Activated CD4-positive, CD25-positive, alpha-beta regulatory T cell treated with anti-CD3 and anti-CD28 coated beads, Interleukin-2, amount 50 U/mL, for 24 hours (primary cell): ENCODE measurements around the gene ITPR1.
"Not testable (repeated sequence)": the region's sequence is repeated elsewhere in the genome, so short reads cannot be mapped to it uniquely, and the experiment has no call there.

Experiments used
- ATAC-seq, 2 donors: fragments of 150-1000 bp; cut with Tn5 transposase; one replicate each; pipeline ENCODE4 v1.10.0; 2021; ENCODE audit warnings: mild to moderate bottlenecking in 1 of 2, moderate library complexity in 1 of 2

ITPR1 gene

DNA sequence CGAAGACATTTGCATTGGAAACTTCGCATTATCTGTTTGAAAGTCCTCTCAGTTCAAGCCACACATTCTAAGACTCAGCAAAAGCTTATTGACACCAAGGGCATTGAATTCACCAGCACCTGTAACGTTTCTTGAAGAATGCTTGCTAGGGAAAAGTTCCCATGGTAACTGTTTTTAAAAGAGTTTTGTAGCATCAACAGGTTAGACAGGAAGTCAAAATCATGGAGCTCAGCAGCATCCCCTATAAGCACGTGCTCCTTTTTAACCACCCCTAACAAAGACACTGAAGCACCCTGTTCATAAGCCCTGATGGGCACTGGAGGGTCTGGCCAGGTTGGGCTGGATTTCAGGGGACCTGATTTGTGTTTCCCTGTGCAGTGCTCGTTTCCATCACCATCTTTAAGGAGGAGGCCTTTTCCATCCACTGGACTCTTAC, 256.4 kb downstream of the ITPR1 start:
- no peak for ATAC-seq

DNA sequence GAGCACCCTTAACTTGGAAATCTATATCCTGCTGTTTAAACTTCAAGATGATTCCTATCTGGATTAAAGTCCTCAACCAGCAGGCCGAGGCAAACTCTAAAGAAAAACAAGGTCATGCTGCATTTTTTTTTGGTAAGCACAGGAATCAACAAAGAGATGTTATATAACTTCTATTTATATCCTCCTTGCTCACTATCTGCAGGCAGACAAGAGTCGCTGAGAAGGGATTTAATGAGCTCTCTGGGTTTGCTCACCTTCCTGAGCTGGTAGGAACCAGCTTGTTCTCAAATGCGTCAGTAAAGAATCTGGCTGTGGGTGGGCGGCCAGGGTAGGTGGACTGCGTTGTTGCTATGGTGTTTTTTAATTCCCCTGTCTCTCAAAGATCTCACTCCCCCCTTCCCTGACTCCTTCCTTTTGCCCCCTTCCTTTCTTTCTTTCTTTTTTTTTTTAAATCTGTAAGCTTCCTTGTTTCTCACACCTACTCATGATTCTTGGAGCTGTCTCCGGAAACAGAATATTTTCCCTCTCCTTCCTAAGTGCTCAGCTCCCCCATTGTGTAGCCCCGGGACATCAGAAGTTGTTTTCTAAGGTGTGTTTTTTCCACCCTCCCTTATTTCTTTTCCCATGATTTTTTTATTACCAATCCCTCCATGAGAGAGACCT, 257.3 kb downstream of the ITPR1 start:
- no peak for ATAC-seq

DNA sequence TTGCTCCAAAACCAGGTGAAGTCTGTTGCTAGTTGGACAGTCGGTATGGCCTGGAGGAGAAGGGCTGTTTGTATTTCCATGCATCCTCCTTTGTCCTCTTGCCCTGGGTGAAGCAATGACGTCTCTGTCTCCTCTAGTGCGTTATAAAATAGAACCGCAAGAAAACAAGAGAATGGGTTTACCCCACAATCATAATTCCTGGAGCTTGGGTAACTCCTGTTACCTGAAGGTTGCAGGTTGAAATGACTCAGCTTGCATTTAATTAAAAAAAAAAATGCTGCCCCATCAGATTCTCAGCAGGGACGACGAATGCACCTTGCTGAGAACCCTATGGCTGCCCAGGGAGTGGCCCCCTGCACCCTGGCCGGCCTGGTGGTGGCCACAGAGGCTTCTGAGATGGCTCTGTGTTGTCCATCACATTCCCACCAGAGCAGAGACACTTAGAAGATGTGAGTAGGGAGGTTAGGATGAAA, 257.9 kb downstream of the ITPR1 start:
- ATAC-seq = peak in 1 of 2 donors; percentile 11

DNA sequence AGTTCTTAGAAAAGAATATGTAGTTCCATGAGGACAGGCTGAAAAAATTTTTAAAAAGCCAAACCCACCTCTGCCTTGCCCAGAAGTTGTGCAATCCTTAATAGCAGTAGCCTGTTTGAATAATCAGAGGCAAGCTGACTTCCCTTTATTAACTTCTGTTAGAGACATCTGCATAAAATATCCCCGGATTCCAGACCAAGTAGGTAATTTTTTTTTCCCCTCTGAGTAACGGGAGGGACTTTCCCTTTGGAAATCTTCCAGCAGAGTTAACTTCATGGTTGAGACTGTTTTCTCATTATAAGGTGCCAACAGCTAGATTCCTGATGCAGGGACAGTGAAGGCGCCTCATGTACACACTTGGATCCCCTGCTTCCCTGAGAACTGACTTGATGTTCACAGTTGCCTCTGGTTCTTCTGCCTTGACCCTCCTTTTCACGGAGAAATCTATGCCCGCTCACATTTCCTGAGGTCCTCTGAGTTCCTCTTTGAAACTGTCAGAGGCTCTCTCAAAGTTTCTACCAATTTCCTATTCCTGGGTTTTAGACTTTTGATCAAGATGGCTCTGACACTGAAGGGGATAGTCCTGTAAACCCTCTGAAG, 258.5 kb downstream of the ITPR1 start:
- no peak for ATAC-seq

DNA sequence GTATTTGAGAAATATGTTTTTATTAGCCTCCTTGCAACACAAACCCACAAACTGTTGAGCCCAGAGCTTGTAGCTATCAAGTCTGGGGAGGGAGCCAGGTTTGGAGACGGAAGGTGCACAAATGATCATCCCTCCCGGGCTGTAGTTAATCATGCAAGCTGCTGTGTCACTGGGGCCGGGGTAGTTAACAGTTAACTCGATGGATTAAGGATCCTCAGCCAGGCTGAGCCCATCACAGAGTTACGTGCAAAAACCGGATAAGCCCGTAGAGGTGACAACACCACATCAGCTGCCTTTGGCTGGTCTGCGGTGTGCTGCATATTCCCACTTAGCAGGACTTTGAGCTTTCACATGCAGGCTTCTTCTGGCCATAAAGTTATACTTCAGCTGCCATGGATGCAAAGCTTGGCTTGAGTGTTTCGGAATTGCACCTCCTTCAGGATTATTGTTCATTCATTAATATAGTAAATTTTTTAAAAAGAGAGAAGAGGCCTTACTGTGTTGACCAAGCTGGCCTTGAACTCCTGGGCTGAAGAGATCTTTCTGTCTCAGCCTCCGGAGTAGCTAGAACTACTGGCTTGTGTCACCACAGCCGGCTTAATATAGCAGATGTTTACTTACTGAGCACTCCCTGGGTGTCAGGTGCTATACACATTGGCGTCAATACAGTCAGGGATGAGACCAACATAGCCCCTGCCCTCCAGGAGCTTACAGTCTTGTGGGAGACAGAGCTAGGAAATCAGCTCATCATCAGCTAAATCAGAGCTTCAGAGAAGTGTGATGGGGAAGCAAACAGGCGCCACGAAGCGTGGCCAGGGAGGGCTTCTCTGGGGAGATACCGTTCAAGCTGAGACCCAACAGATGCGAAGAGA, 259.3 kb downstream of the ITPR1 start:
- no peak for ATAC-seq

DNA sequence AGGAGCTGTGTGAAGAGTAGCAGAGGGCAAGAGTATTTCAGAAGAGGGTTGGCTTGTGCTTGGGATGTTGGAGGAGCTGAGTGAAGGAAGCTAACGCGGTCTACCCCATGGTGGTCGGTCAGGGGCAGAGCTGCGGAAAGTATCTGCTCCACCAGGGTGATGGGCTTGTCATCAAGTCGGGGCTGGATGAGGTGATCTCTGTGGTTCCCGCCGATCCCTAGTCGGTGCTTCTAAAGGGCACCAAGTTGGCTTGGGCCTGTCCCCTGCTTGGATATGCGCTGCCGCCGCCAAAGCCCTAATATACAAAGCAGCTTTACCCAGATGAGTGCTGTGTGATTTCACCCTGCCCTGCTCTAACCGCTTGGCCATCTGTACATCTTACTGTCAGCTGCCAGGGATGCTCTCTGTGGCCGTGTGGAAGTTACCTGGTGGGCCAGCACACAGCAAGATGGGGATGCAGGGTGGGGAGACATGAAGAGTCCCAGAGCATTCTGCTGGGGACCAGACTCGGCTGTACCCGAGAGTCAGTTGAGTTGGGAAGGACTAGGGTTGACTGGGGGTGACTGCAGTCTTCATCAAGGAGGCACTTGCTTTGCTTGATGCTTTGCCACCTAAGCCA, 260.0 kb downstream of the ITPR1 start:
- ATAC-seq = no peak

DNA sequence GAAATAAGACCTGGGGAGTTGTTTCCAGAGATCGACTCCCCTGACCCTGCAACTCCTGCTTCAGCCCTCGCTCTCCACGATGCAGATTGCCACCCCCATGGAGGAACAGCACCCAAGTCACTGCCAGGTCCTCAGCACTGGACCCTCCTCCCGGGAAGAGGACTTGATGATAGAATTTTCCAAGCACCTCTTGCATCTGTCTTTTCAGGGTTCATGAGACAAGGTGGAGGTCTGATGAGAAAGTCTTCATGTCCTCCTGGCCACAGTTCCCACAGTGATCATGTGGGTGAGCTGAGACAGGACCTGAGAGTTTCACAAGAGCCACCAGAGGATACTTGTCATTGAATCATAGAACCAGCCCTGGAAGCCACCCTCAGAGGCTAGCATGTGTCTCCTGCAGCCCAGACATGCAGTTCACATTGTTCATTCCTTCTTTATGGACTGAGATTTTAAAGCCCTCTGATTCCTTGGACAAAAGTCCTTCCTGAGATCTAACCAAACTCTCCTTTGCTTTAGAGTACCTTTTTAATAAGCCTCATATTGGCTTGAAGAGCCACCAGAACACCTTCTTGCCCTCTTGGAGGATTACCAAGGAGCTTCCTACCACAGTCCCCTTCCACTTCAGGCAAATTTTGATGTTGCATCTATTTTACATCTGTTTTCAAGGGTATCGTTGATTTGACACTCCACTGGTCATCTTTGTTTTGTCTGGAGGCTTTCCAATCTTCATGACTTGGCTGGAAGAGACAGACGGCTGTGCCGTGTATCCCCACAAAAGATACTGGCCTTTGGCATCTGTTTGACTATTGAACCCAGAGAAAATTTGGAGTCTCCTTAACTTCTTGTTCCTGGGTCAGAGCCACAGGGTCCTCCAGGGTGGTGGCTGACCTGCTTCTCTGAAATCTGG, 261.3 kb downstream of the ITPR1 start:
- no peak for ATAC-seq

DNA sequence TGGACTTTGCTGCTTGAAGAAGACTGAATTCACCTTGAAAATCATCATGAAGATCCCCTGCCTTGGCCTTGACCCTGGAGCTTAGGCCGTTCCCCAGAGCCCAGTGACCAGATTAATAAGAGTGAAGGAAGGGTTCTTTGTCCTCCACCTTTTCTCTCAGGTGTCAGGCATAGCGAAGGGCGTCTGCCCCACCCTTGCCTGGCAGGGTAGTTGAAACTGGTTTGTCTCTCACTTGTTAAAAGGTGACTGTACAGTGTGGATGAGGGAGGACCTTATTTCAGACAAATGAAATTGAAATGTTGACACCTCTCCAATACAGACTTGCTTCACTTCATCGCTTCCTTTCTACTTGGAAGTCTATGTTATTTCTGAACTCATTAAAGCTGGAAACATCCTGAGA, 262.4 kb downstream of the ITPR1 start:
- no peak for ATAC-seq

DNA sequence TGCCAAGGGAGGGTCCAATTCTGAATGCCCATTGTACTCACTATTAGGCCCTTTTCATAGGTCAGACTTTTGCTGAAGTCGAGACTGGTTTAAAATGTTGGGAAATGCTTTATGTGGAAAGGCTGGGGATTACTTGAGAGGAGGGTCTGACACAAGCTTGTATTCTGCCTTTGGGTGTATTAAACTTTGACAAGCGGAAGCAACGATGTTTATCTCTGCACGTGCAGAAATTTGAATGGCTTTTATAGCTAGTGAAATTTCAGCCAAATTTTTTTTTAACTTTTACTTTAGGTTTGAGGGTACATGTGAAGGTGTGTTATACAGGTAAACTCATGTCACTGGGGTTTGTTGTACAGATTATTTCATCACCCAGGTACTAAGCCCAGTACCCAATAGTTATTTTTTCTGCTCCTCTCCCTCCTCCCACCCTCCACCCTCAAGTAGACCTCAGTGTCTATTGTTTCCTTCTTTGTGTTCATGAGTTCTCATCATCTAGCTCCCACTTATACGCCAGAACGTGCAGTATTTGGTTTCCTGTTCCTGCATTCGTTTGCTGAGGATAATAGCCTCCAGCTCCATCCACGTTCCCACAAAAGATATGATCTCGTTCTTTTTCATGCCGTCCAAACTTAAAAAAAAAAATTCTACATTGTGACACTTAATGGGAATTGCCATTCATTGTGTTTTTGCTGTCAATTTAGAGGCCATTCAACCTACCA, 263.1 kb downstream of the ITPR1 start:
- no peak for ATAC-seq

DNA sequence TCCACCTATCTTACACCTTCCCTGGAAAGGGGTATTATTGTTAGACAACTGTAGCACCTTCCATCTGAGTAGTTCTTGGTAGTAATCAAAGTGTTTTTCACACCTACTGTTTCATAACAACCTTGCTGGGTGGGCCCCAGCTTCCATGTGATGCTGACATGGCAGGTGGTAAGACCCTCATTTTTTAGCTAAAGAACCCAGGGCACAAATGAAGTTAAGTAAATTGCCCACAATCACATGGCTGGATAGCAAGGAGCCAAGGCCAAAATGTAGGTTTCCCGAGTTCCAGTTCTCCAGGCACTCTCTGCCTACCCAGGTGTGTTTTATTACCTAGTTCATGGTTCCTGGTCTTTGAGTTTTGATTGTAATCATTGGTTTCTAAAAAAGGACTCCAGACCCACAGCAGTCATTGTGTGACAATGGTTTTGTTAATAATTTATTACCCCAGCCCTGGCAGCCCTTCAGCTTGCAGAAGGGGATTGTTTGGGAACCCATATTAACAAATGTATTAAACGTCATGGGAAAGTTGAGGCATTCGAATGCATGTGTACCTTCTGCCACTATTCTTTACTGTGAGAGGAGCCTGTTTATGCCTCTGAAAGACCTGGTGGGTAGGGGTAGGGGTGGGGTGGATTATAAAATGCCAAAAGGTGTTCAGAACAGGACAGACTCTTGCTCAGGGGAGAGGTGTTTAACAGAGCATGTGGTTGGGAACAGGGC, 263.9 kb downstream of the ITPR1 start:
- ATAC-seq = no peak

DNA sequence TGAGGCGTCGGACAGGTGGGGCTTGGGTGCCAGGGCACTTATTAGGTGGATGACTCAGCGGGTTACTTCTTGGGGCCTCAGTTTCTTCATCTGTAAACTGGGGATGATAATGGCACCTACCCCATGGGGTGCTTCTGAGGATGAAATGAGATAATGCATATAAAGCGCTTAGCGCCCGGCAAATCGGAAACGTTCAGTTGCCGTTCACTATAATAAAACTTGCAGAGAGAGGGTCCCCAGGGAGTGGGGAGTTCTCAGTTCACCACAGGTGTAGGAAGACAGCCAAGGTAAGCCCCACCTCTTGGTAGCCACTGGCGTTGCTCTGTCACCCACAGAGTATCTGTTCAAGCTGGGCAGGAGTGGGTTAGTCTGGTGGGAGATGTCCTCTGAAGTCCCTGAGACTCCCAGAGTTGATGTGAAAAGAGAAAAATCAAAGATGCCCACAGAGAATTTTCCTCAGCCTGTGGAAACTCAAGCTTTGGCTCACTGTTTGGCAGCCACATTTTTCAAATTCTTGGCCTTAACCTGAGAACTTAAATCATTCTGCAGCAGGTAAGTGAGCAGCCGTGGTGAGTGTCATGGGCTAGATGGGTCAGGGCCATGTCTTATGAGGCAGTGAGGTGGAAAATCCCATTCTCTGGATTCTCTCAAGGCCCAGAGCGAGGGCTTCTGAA, 264.6 kb downstream of the ITPR1 start:
- ATAC-seq = no peak

DNA sequence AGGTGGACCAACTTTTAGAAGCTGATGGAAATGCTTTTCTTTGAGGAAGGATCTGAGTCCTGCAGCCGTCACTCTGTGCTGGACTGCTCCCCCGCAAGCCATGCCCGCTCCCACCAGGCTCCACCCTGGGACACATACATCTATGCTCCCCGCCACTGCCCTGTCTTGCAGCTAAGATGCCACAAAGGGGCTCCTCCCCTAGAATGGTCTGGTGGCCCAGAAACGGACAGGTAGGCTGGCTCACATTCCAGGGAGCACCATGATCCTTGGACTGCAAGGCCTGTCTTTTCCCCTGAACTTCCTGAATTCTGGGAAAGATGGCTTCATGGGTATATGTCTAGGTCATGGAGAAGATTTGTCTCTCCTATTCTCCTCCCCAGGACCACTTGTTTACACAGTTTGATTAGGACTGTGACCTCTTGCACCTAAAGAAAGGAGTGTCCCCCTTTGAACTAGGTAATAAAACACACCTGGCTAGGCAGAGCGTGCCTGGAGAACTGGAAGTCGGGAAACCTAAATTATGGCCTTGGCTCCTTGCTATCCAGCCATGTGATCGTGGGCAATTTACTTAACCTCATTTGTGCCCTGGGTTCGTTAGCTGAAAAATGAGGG, 265.2 kb downstream of the ITPR1 start:
- ATAC-seq = no peak

DNA sequence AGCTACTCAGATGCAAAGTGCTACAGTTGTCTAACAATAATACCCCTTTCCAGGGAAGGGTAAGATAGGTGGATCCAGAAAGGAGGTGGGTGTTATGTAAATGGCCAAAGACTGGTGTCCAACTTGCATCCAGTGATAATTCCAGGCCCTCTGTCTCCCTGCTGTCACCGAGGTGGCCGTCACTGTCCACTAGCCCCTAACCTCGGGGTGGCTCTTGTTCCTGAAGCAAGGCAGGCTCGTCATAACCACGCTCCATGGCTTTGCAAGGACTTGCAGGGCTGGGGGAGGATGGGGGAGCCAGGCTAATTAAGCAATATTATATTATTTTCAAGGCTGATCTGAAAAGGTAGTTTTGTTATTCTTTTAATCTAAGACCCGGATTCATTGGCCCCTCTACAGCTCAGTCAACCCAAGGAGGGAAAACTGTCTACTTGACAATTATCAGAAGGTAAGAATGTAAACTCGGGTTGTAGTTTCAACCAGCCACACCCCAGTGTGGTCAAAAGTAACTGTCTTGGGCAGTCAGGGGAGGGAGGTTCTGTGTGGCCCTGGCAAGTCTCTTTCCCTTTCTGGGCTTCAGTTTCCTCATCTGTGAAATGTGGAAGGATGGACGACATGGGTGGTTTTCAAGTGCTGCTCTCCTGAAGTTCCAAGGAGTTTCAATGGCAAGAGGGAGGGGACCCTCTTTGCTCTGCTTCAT, 266.0 kb downstream of the ITPR1 start:
- ATAC-seq = no peak

DNA sequence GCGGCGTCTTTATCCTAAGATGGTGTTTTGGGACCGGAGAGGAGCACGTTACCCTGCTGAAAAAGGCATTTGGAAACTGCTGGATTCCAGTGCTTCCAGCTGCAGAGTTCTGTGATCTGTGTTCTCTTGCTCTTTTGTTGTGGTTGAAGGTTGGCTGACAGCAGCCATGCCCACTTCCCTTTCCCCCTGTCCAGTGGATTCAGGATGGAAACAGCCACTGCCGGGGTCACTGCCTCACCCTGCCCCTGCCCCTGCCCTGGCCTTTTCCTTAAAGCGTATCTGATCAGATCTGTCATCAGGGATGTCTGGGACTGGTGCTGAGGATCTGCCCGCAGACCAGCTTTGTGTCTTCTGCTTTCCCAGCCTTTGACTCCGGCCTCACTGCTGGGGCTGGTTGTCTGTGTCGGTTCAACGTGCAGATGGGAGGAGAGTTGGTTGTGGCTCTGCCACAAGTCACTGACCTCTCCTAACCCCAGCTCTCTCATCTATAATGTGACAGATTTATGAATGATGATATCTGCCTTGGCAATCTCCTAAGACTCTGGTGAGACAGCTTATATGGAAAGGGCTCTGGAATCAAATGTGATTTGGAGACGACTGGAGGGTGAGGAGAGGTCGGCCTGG, 266.7 kb downstream of the ITPR1 start:
- no peak for ATAC-seq

DNA sequence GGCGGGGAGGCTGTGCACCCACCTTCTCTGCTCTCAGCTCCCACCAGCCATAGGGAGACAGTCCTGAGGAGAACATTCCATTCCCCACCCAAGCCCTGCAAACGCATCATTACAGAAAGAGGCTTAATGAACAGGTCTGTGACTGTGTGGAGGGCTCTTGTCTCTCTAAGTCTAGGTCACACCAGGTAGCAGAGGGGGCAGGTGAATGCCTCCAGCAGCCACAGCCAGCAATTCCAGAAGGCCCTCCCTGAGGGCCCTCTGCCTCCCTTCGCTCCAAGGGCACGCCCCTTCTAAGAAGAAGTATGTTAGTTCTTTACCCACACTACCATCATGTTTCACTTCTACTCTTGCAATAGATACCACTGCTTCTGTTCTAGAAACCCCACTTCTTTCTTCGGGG, 268.6 kb downstream of the ITPR1 start:
- no peak for ATAC-seq

DNA sequence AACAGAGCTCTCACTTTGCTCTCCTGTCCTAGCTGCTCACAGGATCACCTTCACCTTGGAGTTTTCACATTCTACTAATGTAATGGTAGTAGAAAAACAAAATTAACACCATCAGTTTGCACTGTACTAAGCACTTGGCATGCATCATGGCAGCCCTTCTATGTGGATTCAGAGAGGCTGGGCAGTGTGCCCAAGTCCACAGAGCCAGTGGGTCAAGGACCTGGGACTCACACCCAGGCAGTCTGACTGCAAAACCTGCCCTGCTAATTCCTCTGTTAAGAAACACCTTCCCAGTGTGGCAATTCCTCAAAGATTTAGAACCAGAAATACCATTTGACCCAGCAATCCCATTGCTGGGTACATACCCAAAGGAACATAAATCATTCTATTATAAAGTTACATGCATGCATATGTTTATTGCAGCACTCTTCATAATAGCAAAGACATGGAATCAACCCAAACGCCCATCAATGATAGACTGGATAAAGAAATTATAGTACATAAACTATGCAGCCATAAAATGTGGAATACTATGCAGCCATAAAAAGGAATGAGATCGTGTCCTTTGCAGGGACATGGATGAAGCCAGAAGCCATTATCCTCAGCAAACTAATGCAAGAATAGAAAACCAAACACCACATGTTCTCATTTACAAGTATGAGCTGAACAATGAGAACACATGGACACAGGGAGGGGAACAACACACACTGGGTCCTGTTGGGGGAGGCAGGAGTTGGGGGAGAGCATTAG, 269.5 kb downstream of the ITPR1 start:
- ATAC-seq = not testable (repeated sequence)

DNA sequence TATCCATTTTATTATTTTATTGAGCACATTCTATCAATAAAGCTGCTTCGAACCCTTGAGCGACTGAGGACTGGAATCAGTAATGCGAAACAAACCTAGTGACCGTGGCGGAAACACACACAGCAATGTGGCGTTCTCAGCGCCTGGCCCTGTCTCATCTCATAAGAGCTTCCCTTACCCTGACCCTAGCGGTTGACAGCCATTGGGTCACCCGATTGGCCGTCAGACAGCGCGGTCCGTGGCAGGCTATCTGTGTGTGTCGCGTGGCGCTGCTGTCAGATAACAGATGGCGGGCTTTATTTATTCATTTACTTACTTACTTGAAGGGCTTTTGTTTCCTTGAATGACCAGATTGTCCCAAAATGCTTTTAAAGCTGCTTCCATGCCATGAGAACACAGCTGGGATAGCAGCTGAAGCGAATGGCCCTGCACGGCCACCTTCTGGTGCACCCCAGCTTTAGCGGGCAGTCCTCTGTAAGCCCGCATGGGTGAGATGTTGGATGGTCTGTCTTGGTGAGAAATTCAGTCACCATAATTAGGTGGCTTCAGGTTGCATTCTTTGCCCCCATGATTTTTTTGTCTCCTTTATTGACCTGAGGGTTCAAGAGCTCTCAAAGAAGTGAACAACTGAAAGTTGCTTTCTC, 270.6 kb downstream of the ITPR1 start:
- ATAC-seq = no peak
